GM15510 (cell line): Measurements from ENCODE around the gene MGAT5.

Source experiments
- POLR2A ChIP-seq: IDR thresholded peaks from 3 replicates; pipeline ENCODE4 v1.6.1; 2011; ENCODE audit warnings: borderline replicate concordance; ENCODE audit not compliant: insufficient read length; ENCODE audit errors: extremely low read depth

Gene MGAT5

DNA sequence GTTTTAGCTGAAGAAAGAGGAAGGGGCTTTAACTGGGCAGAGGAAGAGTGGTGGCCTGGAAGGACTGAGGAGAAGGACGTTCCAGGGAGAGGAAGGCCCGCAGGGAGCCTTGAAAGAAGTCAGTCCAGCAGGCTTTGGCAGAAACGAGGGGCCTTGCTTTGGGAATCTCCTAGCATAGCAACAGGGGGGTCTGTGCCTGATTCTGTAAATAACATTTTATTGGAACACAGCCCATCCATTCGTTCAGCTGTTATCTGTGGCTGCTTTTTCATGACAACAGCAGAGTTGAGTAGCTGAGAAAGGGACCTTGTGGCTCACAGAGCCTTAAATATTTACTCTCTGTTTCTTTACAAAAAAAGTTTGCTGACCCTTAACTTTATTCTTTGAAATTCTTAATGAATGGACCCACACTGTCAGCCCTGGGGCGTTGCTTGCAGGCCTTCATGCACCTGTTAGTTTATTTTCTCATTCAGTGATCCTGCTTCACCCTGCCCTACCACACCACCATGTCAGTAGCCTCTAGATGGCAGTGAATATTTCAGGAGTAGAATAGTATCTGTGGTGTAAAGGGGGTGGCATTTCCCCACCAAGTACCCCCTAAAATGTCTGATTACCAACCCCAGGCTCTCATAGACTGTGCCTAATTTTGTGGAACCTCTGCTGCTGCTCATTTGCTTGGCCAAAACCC, 61.0 kb downstream of the MGAT5 start:
- TF ChIP-seq POLR2A, result no peak

DNA sequence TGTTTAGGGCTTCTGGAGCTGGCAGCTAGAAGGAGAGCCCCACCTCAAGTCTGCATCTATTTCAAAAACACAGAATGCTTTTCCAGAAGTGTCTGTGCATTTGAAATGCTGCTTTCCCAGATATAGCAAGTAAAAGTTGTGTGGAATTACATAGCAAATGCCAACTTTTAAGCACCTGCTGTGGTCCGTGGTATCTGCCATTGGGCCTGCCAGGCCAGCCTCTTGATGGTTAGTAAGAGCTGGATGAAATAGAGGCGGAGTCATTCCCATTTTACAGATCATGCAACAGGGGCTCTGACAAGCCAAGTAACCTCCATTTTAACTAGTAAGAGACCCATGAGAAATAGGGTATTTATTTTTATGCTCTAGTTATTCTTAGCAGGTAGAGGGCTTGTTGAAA, 61.6 kb downstream of the MGAT5 start:
- TF ChIP-seq POLR2A, result no peak

DNA sequence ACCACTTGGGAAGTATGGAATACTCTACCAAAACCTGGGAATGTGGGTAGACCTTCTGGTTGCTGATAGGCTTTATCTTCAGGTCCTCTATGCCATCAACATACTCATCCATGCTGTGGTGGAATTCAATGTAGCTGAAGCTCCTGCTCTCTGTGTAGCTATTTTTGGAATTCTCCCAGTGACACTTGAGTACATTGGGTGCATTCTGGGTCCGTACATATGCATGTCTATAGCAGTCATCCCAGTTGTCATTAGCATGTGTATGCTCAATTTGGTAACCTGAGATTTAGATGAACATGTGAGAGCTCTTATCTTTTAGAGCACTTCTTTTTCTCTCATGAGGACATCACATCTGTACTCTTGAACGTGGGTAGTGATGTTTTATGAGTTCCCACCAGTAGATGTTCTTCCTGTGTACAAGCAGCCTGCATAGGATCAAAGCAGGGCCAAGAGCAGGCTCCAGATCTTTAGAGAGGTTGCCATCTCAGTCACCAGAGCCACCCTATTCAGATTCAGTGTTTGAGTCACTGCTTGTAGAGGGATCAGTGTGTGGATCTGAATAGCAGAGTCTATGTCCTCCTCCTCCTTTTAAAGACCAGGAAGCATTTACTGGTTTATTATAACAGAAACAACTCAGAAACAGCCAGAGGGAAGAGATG, 65.9 kb downstream of the MGAT5 start:
- TF ChIP-seq POLR2A, result no peak

DNA sequence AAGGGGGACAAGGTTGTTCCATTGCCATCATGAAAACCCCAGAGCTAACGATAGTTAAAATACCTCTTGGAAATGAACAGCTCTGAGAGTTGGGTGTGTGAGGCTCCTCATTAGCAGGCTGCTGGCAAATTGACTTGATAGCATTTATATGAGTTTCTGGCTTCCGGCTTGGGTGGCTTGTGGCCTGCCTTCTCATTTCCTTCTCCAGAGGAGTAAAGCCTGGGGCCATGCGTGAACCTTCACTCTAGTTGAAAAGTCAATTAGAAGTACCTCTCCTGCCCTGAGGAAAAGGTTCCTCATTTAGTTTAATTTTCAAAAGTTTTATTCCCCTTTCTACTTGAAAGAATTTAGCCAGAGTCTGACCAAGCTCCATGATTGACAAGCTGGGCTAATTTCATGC, 67.1 kb downstream of the MGAT5 start:
- no peak for TF ChIP-seq POLR2A

DNA sequence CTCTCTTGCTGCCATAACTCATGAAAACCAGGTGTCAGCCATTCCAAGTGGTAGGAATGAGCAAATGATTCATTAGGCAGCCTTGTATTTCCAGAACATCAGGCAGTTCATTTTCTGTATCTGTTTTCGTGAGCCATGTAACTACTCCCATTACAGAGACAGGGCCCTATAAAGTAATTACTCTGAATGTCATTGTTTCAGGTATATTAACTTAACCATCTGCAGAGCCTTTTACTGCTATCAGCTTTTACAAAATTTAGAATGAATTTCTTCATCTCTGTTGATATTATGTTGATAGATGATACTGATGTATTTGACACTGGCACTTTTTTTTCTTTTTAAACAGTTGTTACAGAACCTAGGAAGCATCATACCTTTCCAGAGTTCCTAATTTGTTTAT, 69.9 kb downstream of the MGAT5 start:
- no peak for TF ChIP-seq POLR2A

DNA sequence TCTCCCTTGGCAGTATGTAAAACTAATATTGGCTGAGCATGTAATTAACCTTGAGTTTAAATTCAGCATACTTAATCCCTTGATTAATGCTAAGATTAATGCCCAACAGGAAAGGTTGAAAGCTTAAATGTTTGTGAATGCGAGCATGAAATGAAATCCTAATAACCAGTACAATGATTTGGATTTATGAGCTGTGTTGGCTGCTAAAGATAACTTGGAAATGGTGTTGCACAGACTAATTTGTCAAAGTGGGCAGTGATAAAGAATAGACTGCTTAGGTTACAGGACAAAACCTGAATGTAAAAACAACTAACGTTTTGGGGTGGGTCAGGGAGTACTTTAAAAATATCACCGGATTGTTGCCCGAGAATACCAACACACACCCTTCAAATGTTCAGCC, 70.6 kb downstream of the MGAT5 start:
- no peak for TF ChIP-seq POLR2A

DNA sequence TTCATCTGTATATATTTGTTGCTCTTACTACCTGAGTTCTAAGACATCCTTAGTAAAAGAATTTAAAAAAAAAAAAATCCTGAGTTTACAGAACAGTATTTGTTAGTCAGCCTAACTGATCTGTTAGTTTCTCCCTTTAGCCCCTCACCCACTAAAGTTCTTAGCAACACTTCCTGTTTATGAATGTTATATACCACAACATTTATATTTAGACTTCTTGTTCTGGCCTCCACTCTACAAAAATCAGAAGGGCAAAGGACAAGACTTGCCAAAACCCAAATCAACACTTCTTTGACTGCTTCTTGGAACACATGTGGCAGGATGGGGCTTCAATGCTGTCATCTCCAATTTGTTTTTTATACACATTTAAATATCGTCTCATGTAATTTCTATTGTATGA, 71.1 kb downstream of the MGAT5 start:
- no peak for TF ChIP-seq POLR2A

DNA sequence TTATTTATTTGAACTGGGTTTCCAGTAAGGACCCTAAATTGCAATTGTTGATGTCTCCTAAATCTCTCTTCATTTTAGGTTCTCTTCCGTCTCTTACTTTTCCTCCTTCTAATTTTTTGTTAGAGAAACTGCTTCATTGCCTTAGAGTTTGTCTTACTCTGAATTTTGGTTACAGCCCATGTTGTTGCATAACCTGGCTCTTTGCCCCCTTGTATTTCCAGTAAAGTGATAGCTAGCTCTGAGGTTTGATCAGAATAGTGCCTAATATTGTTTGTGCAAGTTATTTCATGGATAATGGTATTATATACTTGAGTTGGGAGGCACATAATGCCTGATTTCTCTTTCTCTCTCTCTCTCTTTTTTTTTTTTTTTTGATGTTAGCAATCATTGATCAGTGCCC, 71.8 kb downstream of the MGAT5 start:
- no peak for TF ChIP-seq POLR2A

DNA sequence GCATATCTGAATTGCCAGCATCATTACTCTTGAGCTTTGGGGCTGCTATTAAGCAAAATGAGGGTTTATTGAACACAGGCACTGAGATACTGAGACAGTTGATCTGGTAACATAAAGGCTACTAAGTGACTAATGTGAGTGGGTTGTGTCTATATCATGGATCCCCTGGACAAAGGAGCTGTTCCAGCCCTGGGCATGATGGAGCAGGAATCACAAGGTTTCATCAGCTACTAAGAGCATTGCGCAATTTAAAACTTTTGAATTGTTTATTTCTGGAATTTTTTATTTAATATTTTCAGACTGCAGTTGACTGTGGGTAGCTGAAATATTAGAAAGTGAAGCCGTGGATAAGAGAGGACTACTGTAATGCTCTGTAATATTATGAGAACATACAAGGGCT, 73.5 kb downstream of the MGAT5 start:
- no peak for TF ChIP-seq POLR2A

DNA sequence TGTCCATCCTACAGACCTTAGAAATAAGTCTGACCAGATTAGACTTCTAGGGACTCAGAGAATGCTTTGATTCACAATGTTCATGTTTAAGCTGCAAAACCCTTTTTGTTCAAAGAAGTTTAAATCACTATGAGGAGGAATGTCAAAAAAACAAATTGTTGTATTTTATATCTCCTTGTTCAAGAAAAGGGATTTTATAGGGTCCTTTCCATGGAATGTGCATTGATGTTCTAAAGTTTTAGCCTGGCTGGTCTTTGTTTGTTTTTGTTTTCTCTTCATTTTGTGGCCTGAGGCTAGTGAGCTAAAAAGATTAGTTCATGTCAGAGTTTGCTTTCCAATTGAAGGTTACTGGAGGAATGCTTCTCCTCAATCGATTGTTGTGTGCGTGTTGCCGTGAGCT, 77.2 kb downstream of the MGAT5 start:
- no peak for TF ChIP-seq POLR2A

DNA sequence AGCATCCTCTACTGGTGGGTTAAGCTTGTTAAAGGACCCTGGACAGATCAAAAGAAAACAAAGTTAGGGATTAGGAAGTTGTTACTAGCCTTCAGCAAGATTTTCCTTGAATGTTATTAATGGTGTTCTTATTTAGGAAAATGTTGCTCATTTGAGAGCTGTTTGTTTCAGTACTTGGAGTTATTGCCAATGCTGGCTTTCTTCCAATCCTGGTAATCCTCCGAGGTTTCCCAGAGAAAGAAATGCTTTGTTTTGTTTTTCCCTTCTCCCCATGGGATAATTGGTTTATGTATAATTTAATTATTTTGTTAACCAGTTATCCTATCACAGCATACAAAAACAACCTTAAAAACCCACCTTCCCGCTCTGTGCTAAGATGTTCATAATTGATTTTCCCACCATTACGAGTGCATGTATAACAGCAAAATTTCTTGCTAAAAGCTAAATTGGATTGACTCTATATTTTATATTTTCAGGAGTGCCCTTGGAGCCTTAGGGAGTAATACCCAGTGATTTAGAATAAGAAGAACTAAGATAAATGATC, 79.8 kb downstream of the MGAT5 start:
- TF ChIP-seq POLR2A, result no peak

DNA sequence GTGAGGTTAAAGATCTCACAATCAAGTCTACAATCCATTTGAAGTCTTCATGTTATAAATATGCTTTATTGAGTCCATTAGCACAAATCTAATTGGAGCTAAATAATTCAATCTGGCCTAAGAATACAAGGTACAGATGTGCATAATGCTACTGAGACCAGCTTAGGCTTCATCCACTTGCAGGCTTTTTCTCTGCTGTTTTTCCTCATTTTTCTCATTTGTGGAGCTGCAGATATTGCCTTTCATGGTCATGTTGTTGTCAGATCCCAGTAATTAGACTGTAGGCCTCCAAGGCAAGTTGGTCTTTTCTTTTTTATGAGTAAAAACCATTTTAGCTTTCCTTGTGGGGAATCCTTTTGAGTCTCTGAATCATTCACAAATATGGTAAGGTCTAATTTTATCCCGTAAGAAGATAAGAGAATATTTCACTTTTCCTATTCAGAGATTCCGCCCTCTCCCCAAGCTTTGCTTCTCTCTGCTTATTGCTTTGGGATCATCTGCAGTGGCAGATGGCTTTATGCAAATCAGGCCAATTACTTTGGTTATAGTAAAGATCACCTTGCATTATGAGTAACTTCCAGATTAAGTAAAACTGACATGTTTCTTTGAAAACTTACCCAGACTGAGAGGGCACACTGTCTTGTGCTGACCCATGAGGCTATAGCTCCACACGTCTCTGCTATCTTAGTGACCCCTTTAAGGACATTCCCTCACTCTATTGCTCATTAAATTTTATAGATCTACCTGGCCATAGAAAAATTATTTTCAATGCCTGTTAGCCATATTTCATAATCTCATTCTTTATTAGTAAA, 80.9 kb downstream of the MGAT5 start:
- TF ChIP-seq POLR2A, result no peak

DNA sequence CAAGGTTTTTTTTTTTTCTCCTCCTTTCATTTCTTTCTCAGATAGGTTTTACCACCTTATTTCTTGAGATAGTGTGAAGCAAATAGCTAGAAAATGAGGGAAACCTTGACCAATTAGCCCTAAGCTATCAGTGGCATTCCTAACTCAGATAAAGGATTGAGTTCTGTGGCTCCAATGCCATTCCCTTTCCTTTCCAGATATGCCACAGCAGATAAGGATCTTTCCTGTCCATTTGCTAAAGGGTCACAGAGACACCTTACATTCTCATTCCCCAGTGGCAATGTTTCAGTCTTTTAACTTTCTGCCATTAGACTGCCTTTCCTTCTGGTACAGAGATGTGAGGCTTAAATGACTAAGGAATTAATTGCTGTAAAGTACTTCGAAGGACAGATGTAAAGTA, 81.7 kb downstream of the MGAT5 start:
- TF ChIP-seq POLR2A, result no peak

DNA sequence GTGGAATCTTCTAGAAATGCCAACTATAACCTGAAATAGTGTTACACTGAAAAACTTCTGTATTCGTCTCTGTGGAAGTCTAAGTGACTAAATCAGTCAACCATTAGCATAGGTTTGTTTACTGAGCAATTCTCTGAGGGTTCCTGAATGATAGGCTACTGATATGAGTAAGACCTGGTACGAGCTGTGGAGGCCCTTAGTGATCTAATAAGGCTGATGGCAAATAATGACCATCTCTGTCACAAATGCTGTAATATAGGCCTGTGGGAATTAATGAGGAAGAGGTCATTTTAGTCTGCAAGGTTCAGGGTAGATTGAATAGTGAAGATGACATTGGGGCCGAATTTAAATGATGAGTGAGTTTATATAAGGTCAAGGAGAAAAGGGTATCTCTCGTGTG, 82.5 kb downstream of the MGAT5 start:
- no peak for TF ChIP-seq POLR2A

DNA sequence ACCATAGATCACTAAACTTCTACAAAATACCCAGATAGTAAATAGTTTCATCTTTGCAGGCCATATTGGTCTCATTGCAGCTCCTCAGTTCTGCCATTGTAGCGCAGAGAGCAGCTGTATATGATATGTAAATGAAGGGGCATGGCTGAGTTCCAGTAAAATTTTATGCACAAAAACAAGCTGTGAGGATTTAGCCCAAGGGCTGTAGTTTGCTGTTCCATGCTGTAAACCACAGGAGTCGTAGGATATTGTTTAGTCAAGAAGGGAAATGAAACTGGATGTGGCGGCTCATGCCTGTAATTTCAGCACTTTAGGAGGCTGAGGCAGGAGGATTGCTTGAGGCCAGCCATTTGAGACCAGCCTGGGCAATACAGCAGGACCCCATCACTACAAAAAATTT, 83.0 kb downstream of the MGAT5 start:
- no peak for TF ChIP-seq POLR2A
